HCT116 (cell line): ENCODE measurements around the gene TLCD5. TPM values are rescaled to one million over a fixed set of nuclear protein-coding genes. Genes with fewer than 3 reads are reported as not detected.

ENCODE experiments used
- ATAC-seq: fragments of 200-7000 bp; cut with Tn5 transposase; 2 replicates; pipeline ENCODE4 v1.9.1; 2020; ENCODE audit warnings: mild to moderate bottlenecking, moderate library complexity
- BruUV-seq: library from RNA; stranded (reverse); fragments of 400-500 nt; replicated peaks from 2 replicates; lab custom pipeline; 2021; lab: Mats Ljungman, UMichigan
- CTCF ChIA-PET: fragments of 300-600 bp; sonication (Branson Sonifier 250); formaldehyde crosslinking; loops from one replicate; lab custom pipeline; 2021; ENCODE audit warnings: antibody characterized with exemption; lab: Charles Lee
- POLR2A ChIA-PET: fragments of 300-600, 350-600 bp; sonication (Branson Sonifier 250); formaldehyde crosslinking; loops from one replicate; lab custom pipeline; 2021; ENCODE audit warnings: antibody characterized with exemption; lab: Charles Lee
- RAD21 ChIA-PET, 2 experiments: fragments of 300-600 bp; sonication (Branson Sonifier 250); formaldehyde crosslinking; loops; one replicate each; lab custom pipeline; 2023; ENCODE audit warnings: low total read pairs in 2 of 2; ENCODE audit not compliant: uncharacterized antibody in 2 of 2, unreplicated experiment in 2 of 2, low non-redundant PET in 1 of 2; lab: Charles Lee
- DNase-seq: peaks from one replicate; pipeline ENCODE4 v3.0.0-alpha.2; 2010; ENCODE audit warnings: low read depth, low spot score
- H2AFZ ChIP-seq: fragments of 200-600 bp; shearing (Covaris generic), sonication (generic); 2 replicates; pipeline ENCODE4 v1.6.1; 2017; ENCODE audit warnings: low read depth, mixed run types, mixed read lengths, antibody characterized with exemption, low read length; ENCODE audit not compliant: poor library complexity, severe bottlenecking
- H3K27ac ChIP-seq: 2 replicates; pipeline ENCODE4 v1.5.1; 2012; ENCODE audit warnings: low read depth, low read length
- H3K27me3 ChIP-seq: fragments of 200-600 bp; sonication (generic); 2 replicates; pipeline ENCODE4 v1.6.1; 2016; ENCODE audit warnings: mixed run types, low read length, mixed read lengths; ENCODE audit not compliant: insufficient read depth
- H3K36me3 ChIP-seq, 2 experiments: fragments of 200-500 bp in 1 of 2; fragments of 200-600 bp in 1 of 2; sonication (Bioruptor generic) in 1 of 2; sonication (generic) in 1 of 2; 2 replicates each; pipeline versions ENCODE4 v1.5.1 to v1.6.1; 2014 to 2016; ENCODE audit warnings: low read length in 2 of 2, inconsistent platforms in 1 of 2, mixed read lengths in 1 of 2, mixed run types in 1 of 2; ENCODE audit not compliant: insufficient read depth in 2 of 2, control insufficient read depth in 1 of 2
- H3K4me1 ChIP-seq, 2 experiments: fragments of 200-600 bp in 1 of 2; sonication (generic) in 1 of 2; 2 replicates each; pipeline versions ENCODE4 v1.5.1 to v1.6.1; 2012 to 2017; ENCODE audit warnings: low read length in 2 of 2, inconsistent platforms in 1 of 2, mild to moderate bottlenecking in 1 of 2, mixed read lengths in 1 of 2, mixed run types in 1 of 2, moderate library complexity in 1 of 2; ENCODE audit not compliant: insufficient read depth in 2 of 2, control insufficient read depth in 1 of 2
- H3K4me2 ChIP-seq: fragments of 200-600 bp; sonication (generic); 2 replicates; pipeline ENCODE4 v1.6.1; 2017; ENCODE audit warnings: mixed run types, low read length, mixed read lengths
- H3K4me3 ChIP-seq, 2 experiments: fragments of 200-600 bp in 1 of 2; sonication (generic) in 1 of 2; replicated peaks in 1 of 2; 2 replicates each; pipeline ENCODE4 v1.5.1; 2011 to 2016; ENCODE audit warnings: low read length in 2 of 2, control low read depth in 1 of 2, low read depth in 1 of 2, mild to moderate bottlenecking in 1 of 2, mixed read lengths in 1 of 2, mixed run types in 1 of 2
- H3K79me2 ChIP-seq: fragments of 200-600 bp; sonication (generic); 2 replicates; pipeline ENCODE4 v1.6.1; 2017; ENCODE audit warnings: mild to moderate bottlenecking, mixed run types, low read length, moderate library complexity, mixed read lengths; ENCODE audit not compliant: insufficient read depth
- H3K9ac ChIP-seq: fragments of 200-600 bp; sonication (generic); 2 replicates; pipeline ENCODE4 v1.6.1; 2016; ENCODE audit warnings: low read length, mixed read lengths
- H3K9me2 ChIP-seq: fragments of 200-600 bp; sonication (generic), shearing (Covaris generic); 2 replicates; pipeline ENCODE4 v1.6.1; 2017; ENCODE audit warnings: mixed run types, mild to moderate bottlenecking, moderate library complexity; ENCODE audit not compliant: insufficient read depth
- H3K9me3 ChIP-seq, 2 experiments: fragments of 200-500 bp in 1 of 2; fragments of 200-600 bp in 1 of 2; sonication (Bioruptor generic) in 1 of 2; sonication (generic) in 1 of 2; 2 replicates each; pipeline ENCODE4 v1.6.1; 2014 to 2017; ENCODE audit warnings: low read length in 2 of 2, mixed read lengths in 2 of 2, inconsistent platforms in 1 of 2, low read depth in 1 of 2, mild to moderate bottlenecking in 1 of 2, mixed run types in 1 of 2, moderate library complexity in 1 of 2; ENCODE audit not compliant: control insufficient read depth in 1 of 2, insufficient read depth in 1 of 2
- H4K20me1 ChIP-seq: fragments of 200-600 bp; sonication (generic), shearing (Covaris generic); 2 replicates; pipeline ENCODE4 v1.6.1; 2017; ENCODE audit warnings: mixed run types, mild to moderate bottlenecking, moderate library complexity; ENCODE audit not compliant: insufficient read depth
- FOSL1 ChIP-seq: IDR thresholded peaks from 2 replicates; pipeline ENCODE4 v1.6.1; 2012; ENCODE audit warnings: low read depth
- SRF ChIP-seq: IDR thresholded peaks from 2 replicates; pipeline ENCODE4 v1.6.1; 2012; ENCODE audit warnings: low read depth
- ZNF274 ChIP-seq: fragments of 200-500 bp; sonication (Bioruptor generic); IDR thresholded peaks from 2 replicates; pipeline ENCODE4 v1.6.1; 2014; ENCODE audit warnings: mild to moderate bottlenecking, low read depth, low read length, inconsistent platforms
- intact Hi-C: fragments of 100-400 bp; cut with micrococcal nuclease; formaldehyde crosslinking; loops from 2 replicates; pipeline ENCODE4 v1.10.0; 2022
- total RNA-seq: library from RNA; stranded (reverse); gene quantifications from one replicate; pipeline ENCODE4 v1.2.1, GENCODE V29; 2021; ENCODE audit not compliant: unreplicated experiment
- TF ChIP-seq, protein P1 (sequence below): IDR thresholded peaks from 2 replicates; pipeline ENCODE4 v1.6.1; 2012; ENCODE audit warnings: low read depth

The TLCD5 gene
- total RNA-seq, 1 experiment from 2014 or later = 9.1 TPM

DNA sequence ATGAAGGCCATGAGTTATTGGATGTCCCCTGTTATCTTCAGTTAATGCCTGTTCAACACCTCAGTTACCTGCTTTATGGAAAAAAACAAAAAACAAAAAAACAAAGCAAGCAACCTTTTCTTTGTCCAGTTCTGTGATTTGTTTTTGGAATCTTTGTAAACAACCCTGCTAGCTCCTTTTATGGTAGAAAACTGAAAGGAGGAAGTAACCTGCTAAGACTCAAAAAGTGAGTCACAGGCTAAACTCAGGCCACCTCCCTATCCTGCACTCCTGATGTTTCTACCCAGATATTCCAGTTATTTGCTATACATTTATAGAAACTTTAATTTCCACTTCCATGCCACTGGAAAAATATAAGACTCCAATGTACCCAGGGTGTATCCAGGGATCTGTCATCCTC, 20.6 kb upstream of the TLCD5 start:
- DNase-seq = peak; percentile 34
- Histone ChIP-seq H3K4me2 (peak overlapping the region; percentile 72), H3K27ac (no peak overlapping the region), H4K20me1 (no peaks in the 10 kb centered on the region), H3K4me1 (peaks cover 23 to 80% of the 10 kb centered on the region in 2 experiments), H3K9me3 (no peaks in the 10 kb centered on the region), H3K36me3 (no peaks in the 10 kb centered on the region), H3K9ac (no peak overlapping the region), H2AFZ (peak overlapping the region; percentile 24), H3K9me2 (no peaks in the 10 kb centered on the region), H3K79me2 (no peaks in the 10 kb centered on the region), H3K4me3 (no peak overlapping the region), H3K27me3 (no peaks in the 10 kb centered on the region)
- no TSS peak for BruUV-seq
- intact Hi-C loops = no loop called here
- no peak for ATAC-seq
- TF ChIP-seq FOSL1 (peak; percentile 61), SRF (peak; percentile 95)
- TF ChIP-seq, protein P1, sequence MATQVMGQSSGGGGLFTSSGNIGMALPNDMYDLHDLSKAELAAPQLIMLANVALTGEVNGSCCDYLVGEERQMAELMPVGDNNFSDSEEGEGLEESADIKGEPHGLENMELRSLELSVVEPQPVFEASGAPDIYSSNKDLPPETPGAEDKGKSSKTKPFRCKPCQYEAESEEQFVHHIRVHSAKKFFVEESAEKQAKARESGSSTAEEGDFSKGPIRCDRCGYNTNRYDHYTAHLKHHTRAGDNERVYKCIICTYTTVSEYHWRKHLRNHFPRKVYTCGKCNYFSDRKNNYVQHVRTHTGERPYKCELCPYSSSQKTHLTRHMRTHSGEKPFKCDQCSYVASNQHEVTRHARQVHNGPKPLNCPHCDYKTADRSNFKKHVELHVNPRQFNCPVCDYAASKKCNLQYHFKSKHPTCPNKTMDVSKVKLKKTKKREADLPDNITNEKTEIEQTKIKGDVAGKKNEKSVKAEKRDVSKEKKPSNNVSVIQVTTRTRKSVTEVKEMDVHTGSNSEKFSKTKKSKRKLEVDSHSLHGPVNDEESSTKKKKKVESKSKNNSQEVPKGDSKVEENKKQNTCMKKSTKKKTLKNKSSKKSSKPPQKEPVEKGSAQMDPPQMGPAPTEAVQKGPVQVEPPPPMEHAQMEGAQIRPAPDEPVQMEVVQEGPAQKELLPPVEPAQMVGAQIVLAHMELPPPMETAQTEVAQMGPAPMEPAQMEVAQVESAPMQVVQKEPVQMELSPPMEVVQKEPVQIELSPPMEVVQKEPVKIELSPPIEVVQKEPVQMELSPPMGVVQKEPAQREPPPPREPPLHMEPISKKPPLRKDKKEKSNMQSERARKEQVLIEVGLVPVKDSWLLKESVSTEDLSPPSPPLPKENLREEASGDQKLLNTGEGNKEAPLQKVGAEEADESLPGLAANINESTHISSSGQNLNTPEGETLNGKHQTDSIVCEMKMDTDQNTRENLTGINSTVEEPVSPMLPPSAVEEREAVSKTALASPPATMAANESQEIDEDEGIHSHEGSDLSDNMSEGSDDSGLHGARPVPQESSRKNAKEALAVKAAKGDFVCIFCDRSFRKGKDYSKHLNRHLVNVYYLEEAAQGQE = no peak
- CTCF ChIA-PET = interaction anchor here (0.6 to 11.3 kb wide), 8 partner anchors 13 to 138 kb away, joined by 3 to 240 read pairs (median 4); partner anchors contain the start of genes POU2F3 and TLCD5
- POLR2A ChIA-PET = interaction anchor here (2.3 kb wide), 1 partner anchor 68 kb away, joined by 10 read pairs; no protein-coding TSS in a partner anchor
- RAD21 ChIA-PET = interaction anchor here in 1 of 2 experiments (0.9 kb wide), 1 partner anchor 96 kb away, joined by 3 read pairs; no protein-coding TSS in a partner anchor

DNA sequence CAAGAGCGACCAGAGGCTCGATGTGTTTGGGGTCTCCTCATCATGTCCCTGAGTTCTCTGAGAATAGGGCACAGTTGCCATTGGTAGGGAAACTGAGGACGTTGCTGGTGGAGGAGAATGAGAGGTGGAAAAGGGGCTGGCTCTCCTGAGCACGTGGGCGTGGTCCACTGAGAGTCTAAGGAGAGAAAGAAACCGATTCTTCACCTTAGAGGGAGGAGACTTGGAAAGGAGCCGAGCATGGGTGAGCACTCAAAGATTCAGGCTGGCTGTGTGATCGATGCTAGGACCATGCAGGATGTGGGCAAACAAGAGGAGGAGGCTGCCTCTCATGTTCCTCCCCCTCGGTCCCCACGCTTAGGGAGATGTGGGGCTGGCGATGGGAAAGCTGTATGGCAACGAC, 19.8 kb upstream of the TLCD5 start:
- Histone ChIP-seq H4K20me1 (no peaks in the 10 kb centered on the region), H3K9me2 (no peaks in the 10 kb centered on the region), H3K36me3 (no peaks in the 10 kb centered on the region), H3K4me2 (peak overlapping the region; percentile 72), H3K27ac (no peak overlapping the region), H2AFZ (no peak overlapping the region), H3K9ac (no peak overlapping the region), H3K27me3 (no peaks in the 10 kb centered on the region), H3K79me2 (no peaks in the 10 kb centered on the region), H3K9me3 (no peaks in the 10 kb centered on the region), H3K4me1 (peaks cover 23 to 73% of the 10 kb centered on the region in 2 experiments), H3K4me3 (no peak overlapping the region)
- no peak for ATAC-seq
- intact Hi-C loops = no loop called here
- BruUV-seq = no TSS peak
- ChIA-PET CTCF (interaction anchor here (1.1 to 11.3 kb wide), 3 partner anchors 13 to 136 kb away, joined by 3 to 240 read pairs (median 4); partner anchors contain the start of gene POU2F3), POLR2A (interaction anchor here (2.3 kb wide), 1 partner anchor 69 kb away, joined by 10 read pairs; no protein-coding TSS in a partner anchor), RAD21 (no interaction called here)
- TF ChIP-seq FOSL1 (no peak), ZNF274 (no peak)
- DNase-seq = no peak
